Activated T-cell treated with anti-CD3 and anti-CD28 coated beads, Interleukin-2, amount 50 U/mL, for 72 hours (primary cell): ENCODE results near the gene CNOT11. TPM values are rescaled to one million over a fixed set of nuclear protein-coding genes. Genes with fewer than 3 reads are reported as not detected.
"Not testable (repeated sequence)": the region's sequence is repeated elsewhere in the genome, so short reads cannot be mapped to it uniquely, and the experiment has no call there.

Experiments
- ATAC-seq, 2 donors: fragments of 150-1000 bp; cut with Tn5 transposase; replicated peaks in 1 of 2; 2 replicates each; pipeline ENCODE4 v1.10.0; 2021; ENCODE audit warnings: moderate library complexity in 2 of 2, mild to moderate bottlenecking in 1 of 2
- DNase-seq, 2 donors: peaks; one replicate each; pipeline ENCODE4 v3.0.0; 2021 to 2022; ENCODE audit warnings: mixed read lengths in 1 of 2
- H3K27ac Mint-ChIP-seq: one replicate; pipeline ENCODE4 v1.8.0; 2022; ENCODE audit warnings: mild to moderate bottlenecking, moderate library complexity, mixed read lengths
- H3K27me3 Mint-ChIP-seq: one replicate; pipeline ENCODE4 v1.8.0; 2022; ENCODE audit warnings: low read depth, mixed read lengths
- H3K36me3 Mint-ChIP-seq, 2 donors: one replicate each; pipeline ENCODE4 v1.8.0; 2022; ENCODE audit warnings: mixed read lengths in 2 of 2, mild to moderate bottlenecking in 1 of 2; ENCODE audit not compliant: insufficient read depth in 2 of 2
- H3K4me1 Mint-ChIP-seq: one replicate; pipeline ENCODE4 v1.8.0; 2022; ENCODE audit warnings: low read depth, mixed read lengths
- H3K4me3 Mint-ChIP-seq, 2 donors: one replicate each; pipeline ENCODE4 v1.8.0; 2022; ENCODE audit warnings: mild to moderate bottlenecking in 2 of 2, mixed read lengths in 2 of 2, moderate library complexity in 2 of 2
- H3K9me3 Mint-ChIP-seq, 2 donors: one replicate each; pipeline ENCODE4 v1.8.0; 2022; ENCODE audit warnings: mixed read lengths in 2 of 2
- total RNA-seq, 2 donors: library from RNA; stranded (reverse); gene quantifications; one replicate each; pipeline ENCODE4 v1.2.3, GENCODE V29; 2022

Gene CNOT11
- total RNA-seq, 2 donors from 2014 or later: 57.4 to 59.3 TPM

DNA sequence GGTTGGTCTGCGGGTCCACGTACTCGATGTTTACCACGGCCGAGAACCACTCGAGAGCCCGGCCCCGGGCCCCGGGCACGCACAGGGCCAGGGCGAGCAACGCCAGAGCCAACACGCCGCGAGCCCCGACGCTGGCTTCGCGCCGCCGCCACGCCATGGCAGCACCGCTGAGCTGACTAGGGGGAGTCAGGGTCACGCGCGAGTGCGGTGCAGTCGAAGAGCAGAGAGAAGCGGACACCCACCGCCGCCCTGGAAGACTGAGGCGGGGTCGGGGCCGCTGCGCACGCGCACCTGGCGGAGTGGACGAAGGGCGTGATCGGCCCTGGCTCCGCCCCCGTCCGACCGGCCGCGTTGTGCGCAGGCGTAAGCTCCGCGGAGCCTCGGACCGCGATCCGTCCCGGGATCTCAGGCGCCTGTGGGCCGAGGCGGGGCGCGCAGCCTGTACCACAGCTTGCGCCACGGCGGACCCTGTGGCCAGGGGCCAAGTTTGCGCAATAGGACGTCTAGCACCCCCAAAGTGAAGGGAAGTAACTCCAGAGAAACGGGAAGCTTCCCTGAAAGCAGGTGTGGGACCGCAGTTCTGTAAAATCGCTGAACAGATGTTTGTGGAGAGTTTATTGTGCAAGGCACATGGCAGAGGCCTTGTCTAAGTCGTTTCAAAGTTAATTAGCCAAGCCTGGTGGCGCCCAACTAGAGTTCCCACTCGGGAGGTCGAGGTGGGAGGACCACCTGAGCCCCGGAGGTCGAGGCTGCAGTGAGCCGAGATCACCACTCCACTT, 55.9 kb downstream of the CNOT11 start, which contains the start of gene RNF149:
Gene RNF149 (minus strand): TSS at position 270 of the 779 bp plus-strand sequence. CDS start 113 bp downstream, at position 157.
- H3K4me3 Mint-ChIP-seq: peak within 1 kb of the TSS; percentile 98
- H3K27ac Mint-ChIP-seq: peak within 1 kb of the TSS; percentile 97
- H3K36me3 Mint-ChIP-seq: peaks cover 2 to 6% of the 10 kb centered on the region in 2 donors
- H3K4me1 Mint-ChIP-seq: peaks cover 77% of the 10 kb centered on the region
- H3K9me3 Mint-ChIP-seq: no peaks in the 10 kb centered on the region
- no peaks in the 10 kb centered on the region for H3K27me3 Mint-ChIP-seq
- DNase-seq: peak; percentile 92 to 96
- peak; percentile 60 for ATAC-seq

DNA sequence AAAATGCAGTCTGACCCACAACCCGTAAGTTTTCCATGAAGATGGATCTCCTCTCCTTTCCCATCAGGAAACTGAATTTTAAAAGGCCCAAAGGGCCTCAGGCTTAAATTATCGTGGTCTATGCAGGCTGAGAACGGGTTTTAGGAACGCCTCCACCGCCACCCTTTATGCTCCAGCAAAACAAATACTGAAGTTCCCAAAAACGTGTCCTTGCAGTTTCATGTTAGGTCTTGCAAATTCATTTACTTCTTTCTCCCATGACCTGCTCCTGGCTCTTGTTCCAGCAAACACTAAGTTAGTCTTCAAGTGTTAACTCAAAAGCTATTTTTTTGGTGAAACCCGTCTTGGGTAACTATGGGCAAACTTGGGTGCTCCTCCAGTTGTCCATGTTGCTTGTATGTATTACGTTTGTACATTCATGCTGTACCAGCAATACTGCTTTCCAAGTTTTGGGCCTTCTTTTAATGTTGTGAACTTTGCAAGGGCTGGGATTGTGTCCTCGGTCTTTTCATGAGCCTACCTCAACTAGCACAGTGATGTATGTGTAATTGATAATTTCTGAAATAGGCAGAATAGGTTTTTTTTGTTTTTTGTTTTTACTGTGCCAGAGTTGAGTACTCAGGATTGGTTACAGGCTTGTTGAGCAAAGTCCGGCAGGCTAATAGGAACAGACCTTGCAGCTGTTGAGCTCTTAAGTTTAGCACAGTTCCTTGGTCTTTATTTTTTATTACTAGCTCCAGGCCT, 57.6 kb downstream of the CNOT11 start:
- H3K4me3 Mint-ChIP-seq: peak overlapping the region; percentile 46 to 70
- peaks cover 2 to 3% of the 10 kb centered on the region in 2 donors for H3K36me3 Mint-ChIP-seq
- no peaks in the 10 kb centered on the region for H3K27me3 Mint-ChIP-seq
- no peak overlapping the region for H3K27ac Mint-ChIP-seq
- no peak for DNase-seq
- H3K4me1 Mint-ChIP-seq: peaks cover 62% of the 10 kb centered on the region
- ATAC-seq: no peak
- no peaks in the 10 kb centered on the region for H3K9me3 Mint-ChIP-seq

GRCh38 chr2:101310834-101311695, 58.4 kb downstream of the CNOT11 start:
- Mint-ChIP-seq H3K4me1 (peaks cover 62% of the 10 kb centered on the region), H3K9me3 (no peaks in the 10 kb centered on the region), H3K4me3 (peak overlapping the region; percentile 46 to 70), H3K36me3 (peaks cover 2 to 3% of the 10 kb centered on the region in 2 donors), H3K27ac (peak overlapping the region; percentile 67), H3K27me3 (no peaks in the 10 kb centered on the region)
- ATAC-seq (no peak), DNase-seq (no peak)

GRCh38 chr2:101311696-101312017, 59.0 kb downstream of the CNOT11 start:
- Mint-ChIP-seq H3K4me3 (peak overlapping the region; percentile 5 to 70), H3K27me3 (no peaks in the 10 kb centered on the region), H3K4me1 (peaks cover 60% of the 10 kb centered on the region), H3K36me3 (peaks cover under 1 to 1% of the 10 kb centered on the region in 2 donors), H3K9me3 (no peaks in the 10 kb centered on the region), H3K27ac (peak overlapping the region; percentile 67)
- ATAC-seq (no peak), DNase-seq (no peak)

- H3K27ac Mint-ChIP-seq, H3K4me3 Mint-ChIP-seq, ATAC-seq, H3K9me3 Mint-ChIP-seq, H3K27me3 Mint-ChIP-seq, DNase-seq, H3K36me3 Mint-ChIP-seq: not testable (repeated sequence)
- peaks cover 22% of the 10 kb centered on the region for H3K4me1 Mint-ChIP-seq
These were observed 63.9 kb downstream of the CNOT11 start for GRCh38 chr2:101316568-101316967.

Other genes starting within 250 kb of the CNOT11 start
- 1 to 10 TPM; 5.2 to 8.3 TPM for gene TBC1D8, start 101.5 kb upstream of the CNOT11 start, total RNA-seq
- gene RNF149, start 55.8 kb downstream of the CNOT11 start, total RNA-seq: 10 to 100 TPM; 30.9 to 50.8 TPM
- not detected for gene CREG2, start 134.6 kb downstream of the CNOT11 start, total RNA-seq
- 1 to 10 TPM; 1.4 to 2.3 TPM for gene RFX8, start 222.2 kb downstream of the CNOT11 start, total RNA-seq